Measurements from ENCODE around the gene FIP1L1.
"Not testable (repeated sequence)": the region's sequence is repeated elsewhere in the genome, so short reads cannot be mapped to it uniquely, and the experiment has no call there.

The FIP1L1 gene, protein sequence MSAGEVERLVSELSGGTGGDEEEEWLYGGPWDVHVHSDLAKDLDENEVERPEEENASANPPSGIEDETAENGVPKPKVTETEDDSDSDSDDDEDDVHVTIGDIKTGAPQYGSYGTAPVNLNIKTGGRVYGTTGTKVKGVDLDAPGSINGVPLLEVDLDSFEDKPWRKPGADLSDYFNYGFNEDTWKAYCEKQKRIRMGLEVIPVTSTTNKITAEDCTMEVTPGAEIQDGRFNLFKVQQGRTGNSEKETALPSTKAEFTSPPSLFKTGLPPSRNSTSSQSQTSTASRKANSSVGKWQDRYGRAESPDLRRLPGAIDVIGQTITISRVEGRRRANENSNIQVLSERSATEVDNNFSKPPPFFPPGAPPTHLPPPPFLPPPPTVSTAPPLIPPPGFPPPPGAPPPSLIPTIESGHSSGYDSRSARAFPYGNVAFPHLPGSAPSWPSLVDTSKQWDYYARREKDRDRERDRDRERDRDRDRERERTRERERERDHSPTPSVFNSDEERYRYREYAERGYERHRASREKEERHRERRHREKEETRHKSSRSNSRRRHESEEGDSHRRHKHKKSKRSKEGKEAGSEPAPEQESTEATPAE

DNA sequence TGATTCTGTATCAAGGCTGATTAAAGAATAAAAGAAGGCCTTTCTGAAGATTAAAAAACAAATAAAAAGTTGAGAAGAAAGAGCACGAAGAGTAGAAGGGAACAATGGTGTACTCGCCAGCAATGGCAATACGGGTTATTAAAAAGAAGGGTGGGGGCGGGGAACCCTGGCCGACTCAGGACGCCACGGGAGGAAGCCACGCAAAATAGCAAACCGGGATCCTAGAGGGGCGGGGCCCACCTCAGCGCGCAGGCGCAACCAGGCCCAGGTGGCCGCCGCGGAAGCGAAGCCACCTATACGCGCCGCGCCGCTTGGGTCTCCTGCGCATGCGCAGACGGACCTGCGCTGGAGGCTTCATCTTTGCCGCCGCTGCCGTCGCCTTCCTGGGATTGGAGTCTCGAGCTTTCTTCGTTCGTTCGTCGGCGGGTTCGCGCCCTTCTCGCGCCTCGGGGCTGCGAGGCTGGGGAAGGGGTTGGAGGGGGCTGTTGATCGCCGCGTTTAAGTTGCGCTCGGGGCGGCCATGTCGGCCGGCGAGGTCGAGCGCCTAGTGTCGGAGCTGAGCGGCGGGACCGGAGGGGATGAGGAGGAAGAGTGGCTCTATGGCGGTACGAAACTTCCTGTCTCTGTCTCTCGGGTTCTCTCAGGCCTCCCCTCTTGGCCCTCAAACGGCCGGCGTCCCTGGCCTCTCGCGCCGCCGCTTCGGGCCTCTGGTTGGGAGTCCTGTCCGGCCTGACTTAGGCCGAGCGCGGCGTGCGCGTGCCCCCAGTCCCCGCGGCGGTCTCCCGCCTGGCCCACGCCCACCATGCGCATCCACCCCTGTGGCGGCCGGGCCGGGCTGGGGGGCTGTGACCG, at the start of gene FIP1L1:
Gene FIP1L1 (plus strand): TSS at position 323 of the 852 bp plus-strand sequence. CDS start 198 bp downstream, at position 521.
- DNase-seq = peak; percentile 84

DNA sequence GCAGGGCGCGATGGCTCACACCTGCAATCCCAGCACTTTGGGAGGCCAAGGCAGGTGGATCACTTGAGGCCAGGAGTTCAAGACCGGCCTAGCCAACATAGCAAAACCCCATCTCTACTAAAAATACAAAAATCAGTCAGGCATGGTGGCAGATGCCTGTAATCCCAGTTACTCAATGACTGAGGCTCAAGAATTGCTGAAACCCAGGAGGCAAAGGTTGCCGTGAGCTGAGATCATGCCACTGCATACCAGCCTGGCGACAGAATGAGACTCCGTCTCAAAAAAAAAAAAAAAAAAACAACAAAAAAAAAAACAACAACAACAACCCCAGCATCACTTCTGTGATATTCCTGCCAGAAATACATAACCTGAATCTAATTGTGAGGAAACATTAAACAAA, 42.5 kb upstream of the FIP1L1 start:
- DNase-seq = not testable (repeated sequence)

DNA sequence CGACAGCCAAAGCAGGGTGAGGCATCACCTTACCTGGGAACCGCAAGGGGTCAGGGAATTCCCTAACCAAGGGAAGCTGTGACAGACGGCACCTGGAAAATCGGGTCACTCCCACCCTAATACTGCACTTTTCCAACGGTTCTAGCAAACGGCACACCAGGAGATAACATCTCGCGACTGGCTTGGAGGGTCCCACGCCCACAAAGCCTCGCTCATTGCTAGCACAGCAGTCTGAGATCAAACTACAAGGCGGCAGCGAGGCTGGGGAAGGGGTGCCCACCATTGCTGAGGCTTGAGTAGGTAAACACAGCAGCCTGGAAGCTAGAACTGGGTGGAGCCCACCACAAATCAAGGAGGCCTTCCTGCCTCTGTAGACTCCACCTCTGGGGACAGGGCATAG, 37.3 kb upstream of the FIP1L1 start:
- DNase-seq = not testable (repeated sequence)

DNA sequence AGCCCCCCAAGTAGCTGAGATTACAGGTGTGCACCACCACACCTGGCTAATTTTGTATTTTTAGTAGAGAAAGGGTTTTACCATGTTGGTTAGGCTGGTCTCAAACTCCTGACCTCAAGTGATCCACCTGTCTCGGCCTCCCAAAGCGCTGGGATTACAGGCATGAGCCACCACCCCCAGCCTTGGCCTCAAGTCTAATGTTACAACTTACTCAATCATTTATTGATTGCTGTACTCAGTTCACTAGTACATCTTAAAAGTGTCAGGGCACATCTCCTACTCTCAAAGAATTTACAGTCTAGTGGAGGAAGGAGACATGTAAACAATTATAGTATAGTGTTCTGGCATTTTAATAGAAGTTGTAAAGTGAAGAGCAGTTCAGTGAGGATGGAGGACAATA, 31.0 kb upstream of the FIP1L1 start:
- DNase-seq = not testable (repeated sequence)

DNA sequence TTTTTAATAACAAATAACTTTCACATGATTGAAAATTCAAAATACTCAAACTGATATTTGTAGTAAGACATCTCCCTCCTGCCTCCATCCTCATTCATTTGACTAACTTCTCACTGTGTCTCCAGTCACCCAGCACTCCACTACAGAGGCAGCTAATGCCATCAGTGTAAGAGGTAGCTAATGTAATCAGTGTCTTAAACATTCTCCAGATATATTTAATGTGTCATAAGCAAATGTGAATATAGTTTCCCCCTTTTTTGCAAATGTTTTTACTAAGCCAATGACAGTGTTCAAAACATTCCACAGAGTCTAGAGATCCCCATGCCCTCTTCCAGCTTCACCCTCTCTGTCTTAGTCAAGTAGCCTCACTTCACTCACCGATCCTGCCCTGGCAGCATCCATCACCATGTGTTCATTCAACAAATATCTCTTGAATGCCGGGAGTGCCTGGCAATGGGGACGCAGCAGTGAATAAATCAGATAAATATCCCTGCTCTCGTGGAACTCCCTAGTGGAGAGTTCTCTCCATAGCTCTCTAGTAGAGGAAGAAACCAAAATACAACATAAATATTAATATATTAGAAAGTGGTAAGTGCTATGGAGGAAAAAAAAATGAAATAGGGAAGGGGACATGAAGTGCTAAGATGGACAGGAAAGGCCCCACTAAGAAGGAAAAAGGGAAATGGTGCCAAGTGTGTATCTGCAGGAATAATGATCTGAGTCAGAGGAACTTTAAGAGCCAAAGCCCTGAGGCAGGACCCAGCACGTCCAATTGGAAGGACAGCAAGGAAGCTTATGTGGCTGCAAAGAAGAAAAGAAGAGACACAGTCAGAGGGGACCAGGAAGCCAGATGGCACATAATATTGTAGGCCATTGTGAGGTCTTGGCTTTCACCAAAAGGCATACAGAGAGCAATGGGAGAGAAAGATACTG, 30.3 kb upstream of the FIP1L1 start:
- no peak for DNase-seq

DNA sequence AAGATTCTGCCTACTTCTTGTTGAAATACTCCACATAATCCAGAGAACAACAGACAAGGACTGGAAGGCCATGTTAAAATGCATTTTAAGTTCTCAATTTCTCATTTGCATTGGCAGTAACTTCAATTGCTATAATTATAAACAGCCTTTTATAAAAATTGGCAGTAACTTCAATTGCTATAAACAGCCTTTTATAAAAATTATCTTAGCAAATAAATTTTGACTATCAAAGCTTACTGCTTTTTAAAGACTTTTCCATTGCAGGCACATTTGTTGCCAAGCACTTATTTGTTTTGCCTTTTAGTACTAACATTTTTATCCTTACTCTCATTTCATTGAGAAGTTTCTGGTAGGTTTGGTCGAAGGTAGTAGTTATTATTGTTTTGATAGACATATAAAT, 29.4 kb upstream of the FIP1L1 start:
- no peak for DNase-seq

DNA sequence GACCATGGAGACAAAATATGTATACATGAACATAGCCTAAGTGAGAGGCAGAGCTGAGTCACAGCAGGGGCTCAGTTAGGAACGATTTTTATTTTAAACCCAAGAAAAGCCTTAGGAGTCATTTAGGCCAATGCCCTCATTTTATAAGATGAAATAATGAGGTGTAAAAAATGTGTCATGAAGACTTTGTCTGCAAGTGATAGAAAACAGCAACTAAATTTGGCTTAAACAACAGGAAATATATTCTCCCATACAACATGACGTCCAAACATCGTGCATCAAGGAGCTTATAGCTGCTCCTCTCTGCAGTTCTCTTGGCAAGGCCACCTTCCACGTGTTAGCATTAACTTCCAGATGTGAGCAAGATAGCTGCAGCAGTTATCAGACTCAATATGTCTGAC, 28.4 kb upstream of the FIP1L1 start:
- no peak for DNase-seq

DNA sequence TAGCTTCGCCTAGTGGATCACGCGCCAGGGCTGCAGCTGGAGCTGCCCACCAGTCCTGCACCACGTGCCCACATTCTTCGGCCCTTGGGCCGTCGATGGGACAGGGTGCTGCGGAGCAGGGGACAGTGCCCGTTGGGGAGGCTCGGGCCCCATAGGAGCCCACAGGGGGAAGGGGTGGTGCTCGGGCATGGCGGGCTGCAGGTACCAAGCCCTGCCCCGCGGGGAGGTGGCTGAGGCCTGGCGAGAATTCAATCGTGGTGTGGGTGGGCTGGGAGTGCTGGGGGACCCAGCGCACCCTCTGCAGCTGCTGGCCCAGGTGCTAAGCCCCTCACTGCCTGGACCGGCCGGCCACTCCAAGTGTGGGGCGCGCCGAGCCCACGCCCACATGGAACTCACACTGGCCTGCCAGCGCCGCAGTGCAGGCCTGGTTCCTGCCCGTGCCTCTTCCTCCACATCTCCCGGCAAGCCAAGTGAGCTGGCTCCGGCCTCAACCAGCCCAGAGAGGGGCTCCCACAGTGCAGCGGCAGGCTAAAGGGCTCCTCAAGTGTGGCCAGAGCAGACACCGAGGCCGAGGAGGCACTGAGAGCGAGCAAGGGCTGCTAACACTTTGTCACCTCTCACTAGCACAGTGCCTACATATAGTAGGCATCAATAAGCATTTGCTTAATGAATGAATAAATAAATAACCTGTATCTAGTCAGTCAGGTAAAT, 23.3 kb upstream of the FIP1L1 start:
- no peak for DNase-seq

DNA sequence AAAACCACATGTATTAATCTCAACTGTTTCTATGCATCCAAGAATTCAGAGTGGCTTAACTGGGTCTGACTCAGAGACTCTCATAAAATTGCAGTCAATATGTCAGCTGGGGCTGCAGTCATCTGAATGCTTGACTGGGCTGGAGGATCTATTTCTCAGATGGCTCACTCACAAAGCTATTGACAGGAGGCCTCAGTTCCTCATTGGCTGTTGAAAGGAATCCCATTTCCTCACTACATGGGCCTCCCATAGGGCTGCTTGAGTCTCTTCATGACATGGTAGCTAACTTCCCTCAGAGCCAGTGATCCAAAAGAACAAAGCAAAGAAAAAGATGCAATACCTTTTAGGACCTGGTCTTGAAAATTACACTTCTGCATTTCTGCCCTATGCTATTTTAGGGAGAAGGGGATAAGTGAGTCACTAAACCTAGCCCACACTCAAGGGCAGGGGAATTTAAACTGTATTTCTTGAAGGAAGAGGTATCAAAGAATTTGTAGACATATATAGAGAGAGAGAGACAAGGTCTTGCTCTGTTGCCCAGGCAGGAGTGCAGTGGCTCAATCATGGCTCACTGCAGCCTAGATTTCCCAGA, 21.4 kb upstream of the FIP1L1 start:
- no peak for DNase-seq

DNA sequence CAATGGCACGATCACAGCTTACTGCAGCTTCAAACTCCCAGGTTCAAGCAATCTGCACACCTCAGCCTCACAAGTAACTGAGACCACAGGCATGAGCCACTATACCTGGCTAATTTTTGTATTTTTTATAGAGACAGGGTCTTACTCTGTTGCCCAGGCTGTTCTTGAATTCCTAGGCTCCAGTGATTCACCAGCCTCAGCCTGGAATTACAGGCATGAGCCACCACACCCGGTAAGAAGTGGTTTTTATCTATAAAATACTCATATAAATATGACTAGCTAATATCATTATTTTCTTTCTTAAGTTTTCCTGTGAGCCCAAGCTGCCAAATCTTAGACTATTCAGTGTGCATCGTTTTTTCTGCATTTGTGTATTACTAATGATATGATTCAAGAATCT, 16.0 kb upstream of the FIP1L1 start:
- DNase-seq = no peak

DNA sequence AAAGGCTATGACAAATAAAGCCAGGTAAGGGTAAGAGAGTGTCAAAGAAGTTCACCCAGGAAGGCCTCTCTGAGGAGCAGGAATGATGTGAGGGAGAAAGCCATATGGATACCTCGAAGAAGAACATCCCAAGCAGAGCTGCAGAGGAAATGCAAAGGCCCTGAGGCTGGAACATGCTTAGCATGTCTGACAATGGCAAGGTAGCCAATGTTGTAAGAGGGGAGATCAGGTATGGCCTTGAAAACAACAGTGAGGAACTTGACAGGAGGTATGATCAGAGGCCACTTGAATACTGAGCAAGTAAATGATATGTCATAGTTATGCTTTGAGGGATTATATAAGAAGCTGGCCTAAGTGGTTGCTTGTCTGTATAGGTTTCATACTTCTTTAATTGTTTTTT, 15.3 kb upstream of the FIP1L1 start:
- no peak for DNase-seq

DNA sequence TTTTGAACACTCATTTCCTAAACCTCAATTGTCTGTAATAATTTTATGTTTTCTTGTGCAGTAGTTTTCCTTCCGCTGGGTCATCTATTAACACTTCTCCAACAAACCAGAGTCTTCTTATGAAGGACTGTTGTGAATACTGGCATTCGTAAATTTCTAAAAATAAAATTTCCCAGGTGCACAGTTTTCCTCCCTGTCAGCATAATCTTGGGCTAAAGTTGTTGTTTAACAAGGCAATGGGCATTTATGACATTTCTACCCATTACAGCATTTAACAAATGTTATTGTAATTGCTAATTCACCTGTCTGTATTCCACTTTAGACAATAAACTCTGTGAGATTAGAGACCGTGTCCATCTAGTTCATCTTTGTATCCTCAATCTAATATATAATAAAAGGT, 12.8 kb upstream of the FIP1L1 start:
- DNase-seq = no peak

DNA sequence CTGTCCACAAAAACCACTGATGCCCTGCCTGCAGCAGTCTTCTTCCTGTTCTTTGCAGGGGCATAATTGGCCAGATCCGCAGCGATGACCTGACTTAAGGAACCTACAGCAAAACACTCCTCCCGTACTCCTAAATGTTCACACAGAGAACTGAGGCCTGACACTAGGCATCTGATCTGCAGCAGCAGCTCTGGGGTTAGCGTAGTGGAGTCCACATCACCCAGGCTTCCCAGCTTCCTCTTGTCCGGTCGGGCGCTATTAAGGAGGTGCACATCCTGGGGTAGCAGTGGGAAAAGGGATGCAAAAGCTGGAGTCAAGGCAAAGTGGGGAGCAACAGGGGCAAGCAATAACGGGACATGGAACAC, 12.3 kb upstream of the FIP1L1 start:
- no peak for DNase-seq

DNA sequence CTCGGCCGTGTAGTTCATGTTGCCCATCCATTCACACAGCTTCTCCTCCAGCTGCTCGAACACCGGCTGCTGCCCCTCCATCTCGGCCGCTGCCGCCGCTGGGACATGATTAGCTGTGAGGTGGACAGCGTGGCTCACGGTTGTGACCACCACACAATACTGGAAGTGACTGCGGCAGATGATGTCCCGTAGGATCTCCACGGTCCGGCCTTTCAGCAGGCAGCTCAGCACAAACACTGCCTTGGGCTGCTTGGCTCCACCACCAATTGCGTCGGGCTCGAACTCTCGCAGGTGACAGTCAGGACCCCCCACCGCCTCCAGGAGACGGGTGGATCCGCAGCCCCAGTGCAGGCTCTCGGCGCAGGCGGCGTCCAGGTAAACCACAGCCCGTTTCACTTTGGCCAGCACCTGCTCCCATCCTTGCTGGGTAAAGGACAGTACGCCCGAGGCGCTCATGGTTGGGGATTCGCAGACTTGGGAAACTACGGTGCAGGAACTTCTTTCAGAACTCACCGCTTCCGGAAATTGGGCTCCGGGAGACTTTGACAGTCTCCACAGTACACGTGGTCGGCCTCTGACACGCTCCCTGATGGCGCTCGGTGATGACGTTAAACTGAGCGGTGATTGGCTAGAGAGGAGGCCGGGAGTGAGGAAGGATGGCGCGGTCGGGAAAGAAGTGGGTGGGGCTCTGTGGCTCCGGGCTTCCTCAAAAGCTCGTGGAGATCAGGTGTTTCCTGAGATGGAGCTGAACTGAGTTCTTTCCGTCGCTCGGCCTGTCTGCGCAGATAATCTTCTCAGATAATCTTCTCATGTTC, 11.7 kb upstream of the FIP1L1 start, which contains the start of gene SCFD2:
Gene SCFD2 (minus strand): TSS at position 576 of the 815 bp plus-strand sequence.
- DNase-seq = peak; percentile 96

DNA sequence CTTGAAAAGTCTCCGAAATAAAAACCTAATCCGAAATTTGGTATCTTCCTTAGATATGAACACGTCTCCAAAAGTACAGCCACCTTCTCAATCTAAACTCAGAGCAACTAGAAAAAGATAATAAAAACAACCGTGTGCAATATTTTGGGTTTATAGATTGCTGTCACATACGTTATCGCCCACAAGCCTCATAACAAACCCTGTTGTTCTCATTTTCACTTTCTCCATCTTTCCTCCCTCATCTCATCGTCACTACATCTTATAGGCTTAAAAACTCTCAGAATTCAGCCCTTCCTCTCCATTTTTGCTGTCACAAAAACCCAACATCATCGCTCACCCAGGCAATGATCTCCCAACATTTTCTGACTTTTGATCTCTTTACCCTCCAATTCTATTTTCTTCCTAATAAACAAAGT, 11.1 kb upstream of the FIP1L1 start:
- no peak for DNase-seq

DNA sequence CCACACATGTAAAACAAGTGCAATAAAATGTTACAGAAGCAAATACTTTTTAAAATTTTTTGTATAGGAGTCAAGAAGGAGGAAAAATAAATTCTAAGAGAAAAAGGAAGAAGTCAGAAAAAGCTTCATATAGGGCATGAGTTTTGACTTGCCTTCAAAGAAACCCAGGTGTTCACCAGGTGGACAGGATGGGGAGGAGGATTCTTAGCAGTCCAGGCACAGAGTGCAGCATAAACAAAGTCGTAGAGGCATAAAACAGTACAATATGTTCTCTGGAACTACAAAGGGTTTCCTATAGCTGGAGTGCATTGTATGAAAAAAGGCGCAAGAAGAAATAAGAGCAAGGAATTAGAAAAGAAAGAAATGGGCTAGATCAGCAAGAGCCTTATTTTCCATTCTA, 9.7 kb upstream of the FIP1L1 start:
- no peak for DNase-seq

DNA sequence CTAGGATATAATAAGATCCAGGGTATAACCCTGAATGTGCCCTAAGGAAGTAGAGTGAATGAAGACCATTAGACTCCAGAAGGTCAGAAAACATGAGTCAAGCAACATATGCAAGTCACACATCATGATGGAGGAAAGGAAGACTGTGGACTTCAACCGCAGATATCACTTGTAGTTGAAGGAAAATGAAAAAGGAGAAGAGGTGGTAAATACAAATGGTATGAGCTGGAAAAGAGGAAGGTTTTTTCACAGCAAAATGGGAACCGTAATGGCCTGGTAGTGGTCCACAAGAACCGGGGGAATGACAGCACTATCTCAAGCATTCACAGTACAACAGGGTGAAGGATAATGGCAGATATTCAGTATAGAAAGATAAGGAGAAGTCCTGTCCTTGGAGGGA, 6.4 kb upstream of the FIP1L1 start:
- DNase-seq = no peak

DNA sequence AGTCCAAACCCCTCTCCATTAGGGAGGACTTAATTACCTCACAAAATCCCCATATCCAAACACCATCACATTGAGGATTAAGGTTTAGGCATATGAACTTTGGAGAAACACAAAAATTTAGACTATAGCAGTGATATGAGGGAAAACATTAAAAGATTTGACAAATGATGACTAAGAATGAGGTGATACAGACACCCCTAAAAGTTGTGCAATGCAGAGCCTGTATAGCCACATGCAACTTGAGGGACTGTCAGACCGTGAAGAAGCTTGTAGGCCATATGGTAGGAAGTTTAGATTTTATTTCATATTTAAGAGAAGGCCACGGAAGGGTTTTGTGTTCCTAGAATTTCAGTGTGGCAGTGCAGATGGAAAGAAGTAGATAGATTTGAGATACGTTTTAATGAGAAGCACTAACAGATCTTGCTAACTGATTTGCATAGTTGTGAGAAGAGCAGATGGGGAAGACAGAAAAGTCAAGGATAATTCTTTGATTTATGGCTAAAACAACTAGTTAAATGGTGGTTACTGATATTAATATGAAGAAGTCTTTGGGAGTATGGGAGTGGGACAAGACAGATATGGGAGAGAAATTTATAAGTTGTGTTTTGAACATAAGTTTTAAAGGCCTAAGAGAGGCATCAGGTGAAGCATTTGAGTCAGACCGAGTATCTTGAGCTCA, 5.5 kb upstream of the FIP1L1 start:
- no peak for DNase-seq

DNA sequence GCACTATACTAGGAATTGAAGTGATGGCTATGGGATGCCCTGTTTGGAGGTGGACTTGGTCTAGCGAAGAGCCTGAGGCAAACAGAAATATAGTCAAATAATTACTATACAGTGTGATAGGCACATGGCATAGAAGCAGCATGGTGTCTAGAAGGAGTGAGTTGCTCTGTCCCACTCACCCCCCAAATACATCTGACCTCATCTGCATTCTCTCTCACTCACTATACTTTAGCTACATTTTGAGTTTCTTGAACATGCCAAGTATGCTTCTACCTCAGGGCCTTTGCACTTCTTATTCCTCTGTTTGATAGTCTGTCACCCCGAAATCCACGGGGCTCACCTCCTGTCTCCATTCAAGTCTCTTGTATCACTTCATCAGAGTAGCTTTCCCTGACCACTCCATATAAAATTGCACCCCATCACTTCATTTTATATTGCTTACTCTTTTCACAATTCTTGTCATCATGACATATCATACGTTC, 2.6 kb upstream of the FIP1L1 start:
- DNase-seq = no peak

DNA sequence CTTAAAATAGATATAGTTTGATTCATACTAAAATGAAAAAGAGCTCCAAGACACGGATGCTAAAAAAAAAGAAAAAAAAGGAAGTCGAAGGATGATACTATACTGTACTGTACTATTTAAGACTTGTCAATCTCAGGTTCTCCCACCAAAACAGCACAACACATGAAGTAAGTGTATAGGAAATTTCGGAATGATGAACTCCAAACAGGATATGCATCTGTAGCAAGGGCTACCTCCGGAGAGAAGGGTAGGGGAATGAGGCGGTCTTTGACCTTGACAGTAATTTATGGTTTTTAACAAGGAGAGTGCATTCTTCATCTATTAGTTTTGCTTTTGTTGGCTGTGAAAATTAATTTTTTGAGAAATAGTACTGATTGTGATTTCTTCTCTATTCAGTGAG, 541 bp upstream of the FIP1L1 start:
- DNase-seq = no peak

All from DMS153 (cell line).